Gastrocnemius medialis (tissue), 4 donors: ENCODE results near the gene PLXNA2. TPM values are rescaled to one million over a fixed set of nuclear protein-coding genes. Genes with fewer than 3 reads are reported as not detected.

Experiments used
- ATAC-seq, 2 donors: fragments of 150-250 bp; one replicate each; pipeline ENCODE4 v1.9.1; 2016
- DNase-seq, 2 donors: peaks; one replicate each; pipeline ENCODE4 v3.0.0-alpha.2; 2019
- H3K27ac ChIP-seq, 4 donors: fragments of 200-600 bp; sonication (generic); 1 replicate in 1 of 4; 2 replicates in 3 of 4; pipeline ENCODE4 v1.5.1; 2016 to 2018; ENCODE audit warnings: mild to moderate bottlenecking in 2 of 4, moderate library complexity in 1 of 4
- H3K27me3 ChIP-seq, 3 donors: fragments of 200-600 bp; sonication (generic) in 2 of 3; 1 replicate in 1 of 3; 2 replicates in 2 of 3; pipeline versions ENCODE4 v1.5.1 to v1.6.0; 2016 to 2019; ENCODE audit warnings: mild to moderate bottlenecking in 1 of 3, moderate library complexity in 1 of 3
- H3K36me3 ChIP-seq, 2 donors: fragments of 200-600 bp; sonication (generic) in 1 of 2; one replicate each; pipeline ENCODE4 v1.5.1; 2017 to 2018
- H3K4me1 ChIP-seq, 2 donors: fragments of 200-600 bp; sonication (generic) in 1 of 2; one replicate each; pipeline ENCODE4 v1.5.1; 2016 to 2017; ENCODE audit warnings: mild to moderate bottlenecking in 2 of 2
- H3K4me3 ChIP-seq, 4 donors: fragments of 200-600 bp; sonication (generic) in 3 of 4; 1 replicate in 1 of 4; 2 replicates in 3 of 4; pipeline ENCODE4 v1.5.1; 2016 to 2019; ENCODE audit warnings: mild to moderate bottlenecking in 2 of 4
- H3K9me3 ChIP-seq, 3 donors: fragments of 200-600 bp; sonication (generic) in 2 of 3; 1 replicate in 1 of 3; 2 replicates in 2 of 3; pipeline ENCODE4 v1.5.1; 2016 to 2019
- POLR2A ChIP-seq, 2 donors: fragments of 450-650 bp; IDR thresholded peaks; one replicate each; pipeline ENCODE4 v1.6.1; 2017; ENCODE audit warnings: antibody characterized with exemption in 2 of 2, mild to moderate bottlenecking in 2 of 2, moderate library complexity in 2 of 2
- in situ Hi-C, 4 donors: fragments of 200-750 bp; cut with MboI; loops; one replicate each; pipeline versions ENCODE4 v1.15.0 to v1.8.0; 2017; ENCODE audit warnings: low sequenced_read_pairs in 4 of 4
- intact Hi-C: fragments of 100-400 bp; cut with DNase I; formaldehyde crosslinking; loops from one replicate; pipeline ENCODE4 v1.15.1; 2023; ENCODE audit warnings: low total_unique reads
- total RNA-seq, 4 donors: library from RNA; depleted of rRNA; stranded (reverse); fragments of >200 nt; gene quantifications; one replicate each; pipeline versions ENCODE4 v1.1.0 to v1.2.3, GENCODE V29; 2016
- TF ChIP-seq, protein P1 (sequence below), 5 experiments: fragments of 450-650 bp in 3 of 5; fragments of 200-600 bp in 2 of 5; sonication (generic) in 2 of 5; IDR thresholded peaks in 4 of 5; conservative IDR thresholded peaks in 1 of 5; 1 replicate in 4 of 5; 2 replicates in 1 of 5; pipeline ENCODE4 v1.5.1; 2016 to 2019; ENCODE audit warnings: antibody characterized with exemption in 5 of 5, mild to moderate bottlenecking in 3 of 5, moderate library complexity in 3 of 5

The PLXNA2 gene
- total RNA-seq, 4 donors from 2014 or later: 12.4 to 20.0 (median 16.2) TPM

DNA sequence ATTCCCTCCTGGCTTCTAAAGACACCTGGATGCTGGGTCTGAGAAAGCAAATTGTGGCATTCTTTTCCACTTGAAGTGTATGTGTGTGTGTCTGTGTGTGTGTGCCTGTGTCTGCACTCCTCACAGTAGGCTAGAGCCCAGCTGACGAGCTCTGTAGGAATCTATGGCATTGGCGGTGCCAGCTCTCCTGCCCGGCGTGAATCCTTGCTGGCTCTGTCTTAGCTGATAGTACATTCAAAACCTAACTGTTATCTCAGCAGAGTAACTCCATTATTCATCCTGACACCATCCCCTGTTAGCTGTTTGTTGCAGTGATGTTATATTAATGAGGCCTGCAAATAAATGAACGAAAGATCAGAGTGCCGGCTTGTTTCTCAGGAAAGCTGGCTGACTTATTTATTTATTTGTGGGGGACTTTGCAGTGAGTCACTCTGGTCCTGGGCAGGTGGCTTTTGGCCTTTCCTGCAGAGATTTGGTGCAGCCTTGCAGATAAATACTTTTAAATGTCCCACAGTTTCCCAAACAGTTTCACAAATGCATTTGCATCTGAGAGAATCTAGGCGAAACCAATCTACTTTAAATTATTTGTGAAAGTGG lies 172.7 kb downstream of the PLXNA2 start:
- Histone ChIP-seq H3K36me3 (peaks cover 0 to 48% of the 10 kb centered on the region in 2 donors), H3K4me1 (no peaks in the 10 kb centered on the region), H3K9me3 (no peaks in the 10 kb centered on the region), H3K27ac (no peak overlapping the region), H3K4me3 (no peak overlapping the region), H3K27me3 (no peaks in the 10 kb centered on the region)
- TF ChIP-seq POLR2A (IDR thresholded peaks at IDR 0.05): no peak
- TF ChIP-seq, protein P1, sequence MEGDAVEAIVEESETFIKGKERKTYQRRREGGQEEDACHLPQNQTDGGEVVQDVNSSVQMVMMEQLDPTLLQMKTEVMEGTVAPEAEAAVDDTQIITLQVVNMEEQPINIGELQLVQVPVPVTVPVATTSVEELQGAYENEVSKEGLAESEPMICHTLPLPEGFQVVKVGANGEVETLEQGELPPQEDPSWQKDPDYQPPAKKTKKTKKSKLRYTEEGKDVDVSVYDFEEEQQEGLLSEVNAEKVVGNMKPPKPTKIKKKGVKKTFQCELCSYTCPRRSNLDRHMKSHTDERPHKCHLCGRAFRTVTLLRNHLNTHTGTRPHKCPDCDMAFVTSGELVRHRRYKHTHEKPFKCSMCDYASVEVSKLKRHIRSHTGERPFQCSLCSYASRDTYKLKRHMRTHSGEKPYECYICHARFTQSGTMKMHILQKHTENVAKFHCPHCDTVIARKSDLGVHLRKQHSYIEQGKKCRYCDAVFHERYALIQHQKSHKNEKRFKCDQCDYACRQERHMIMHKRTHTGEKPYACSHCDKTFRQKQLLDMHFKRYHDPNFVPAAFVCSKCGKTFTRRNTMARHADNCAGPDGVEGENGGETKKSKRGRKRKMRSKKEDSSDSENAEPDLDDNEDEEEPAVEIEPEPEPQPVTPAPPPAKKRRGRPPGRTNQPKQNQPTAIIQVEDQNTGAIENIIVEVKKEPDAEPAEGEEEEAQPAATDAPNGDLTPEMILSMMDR (IDR thresholded peaks at IDR 0.05 in 4 of 5, conservative IDR thresholded peaks at IDR 0.05 in 1 of 5): no peak
- no peak for DNase-seq
- in situ Hi-C loops: no loop called here
- ATAC-seq: no peak
- intact Hi-C loops: no loop called here

DNA sequence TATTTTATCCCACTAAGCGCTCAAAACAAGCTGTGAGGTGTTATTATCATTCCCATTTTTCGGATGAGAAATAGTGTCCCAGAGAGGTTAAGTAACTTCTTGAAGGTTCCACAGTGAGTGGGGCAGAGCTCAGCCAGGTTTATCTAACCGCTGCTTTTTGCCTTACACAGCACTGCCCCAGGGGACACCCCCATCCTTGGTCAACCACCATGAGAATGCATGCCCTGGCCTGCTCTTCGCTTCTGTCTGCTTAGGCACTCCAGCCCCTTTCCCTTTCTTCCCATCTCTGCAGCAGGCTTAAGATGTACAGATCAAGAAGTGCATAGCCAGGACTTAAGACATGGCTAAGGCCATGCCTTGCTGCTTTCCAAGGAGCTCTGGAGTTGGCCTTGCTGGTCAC lies 174.3 kb downstream of the PLXNA2 start:
- no peaks in the 10 kb centered on the region for H3K9me3 ChIP-seq
- in situ Hi-C loops (no loop called here), intact Hi-C loops (no loop called here)
- DNase-seq (no peak), ATAC-seq (no peak)
- H3K27me3 ChIP-seq: no peaks in the 10 kb centered on the region
- no peak overlapping the region for H3K4me3 ChIP-seq
- H3K36me3 ChIP-seq: peaks cover 0 to 51% of the 10 kb centered on the region in 2 donors
- no peak overlapping the region for H3K27ac ChIP-seq
- TF ChIP-seq, protein P1 (IDR thresholded peaks at IDR 0.05 in 4 of 5, conservative IDR thresholded peaks at IDR 0.05 in 1 of 5): no peak
- TF ChIP-seq POLR2A (IDR thresholded peaks at IDR 0.05): no peak
- no peaks in the 10 kb centered on the region for H3K4me1 ChIP-seq

DNA sequence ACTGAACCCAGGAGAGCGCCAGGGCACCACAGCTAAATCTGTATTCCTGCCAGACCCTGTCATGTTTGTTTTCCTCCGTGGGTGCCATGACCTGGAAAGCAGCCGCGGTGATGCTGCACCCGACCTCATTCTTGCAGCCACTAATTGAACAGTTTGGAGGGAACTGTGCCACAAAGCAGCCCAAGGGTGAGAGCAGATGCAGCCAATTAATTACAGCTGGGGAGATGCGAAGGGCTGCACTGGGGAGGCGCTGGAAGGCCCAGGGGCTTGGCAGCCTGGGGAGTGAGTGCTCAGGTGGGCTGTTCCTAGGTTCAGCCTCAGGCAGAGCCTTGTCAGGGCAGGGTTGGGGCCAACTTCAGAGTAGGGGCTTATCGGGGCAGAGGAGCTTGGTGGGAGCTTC lies 174.9 kb downstream of the PLXNA2 start:
- DNase-seq (no peak), ATAC-seq (no peak)
- Histone ChIP-seq H3K27ac (no peak overlapping the region), H3K4me3 (no peak overlapping the region), H3K36me3 (peaks cover 0 to 51% of the 10 kb centered on the region in 2 donors), H3K9me3 (no peaks in the 10 kb centered on the region), H3K4me1 (no peaks in the 10 kb centered on the region), H3K27me3 (no peaks in the 10 kb centered on the region)
- in situ Hi-C loops (no loop called here), intact Hi-C loops (no loop called here)
- TF ChIP-seq, protein P1 (IDR thresholded peaks at IDR 0.05 in 4 of 5, conservative IDR thresholded peaks at IDR 0.05 in 1 of 5): no peak
- no peak for TF ChIP-seq POLR2A (IDR thresholded peaks at IDR 0.05)

DNA sequence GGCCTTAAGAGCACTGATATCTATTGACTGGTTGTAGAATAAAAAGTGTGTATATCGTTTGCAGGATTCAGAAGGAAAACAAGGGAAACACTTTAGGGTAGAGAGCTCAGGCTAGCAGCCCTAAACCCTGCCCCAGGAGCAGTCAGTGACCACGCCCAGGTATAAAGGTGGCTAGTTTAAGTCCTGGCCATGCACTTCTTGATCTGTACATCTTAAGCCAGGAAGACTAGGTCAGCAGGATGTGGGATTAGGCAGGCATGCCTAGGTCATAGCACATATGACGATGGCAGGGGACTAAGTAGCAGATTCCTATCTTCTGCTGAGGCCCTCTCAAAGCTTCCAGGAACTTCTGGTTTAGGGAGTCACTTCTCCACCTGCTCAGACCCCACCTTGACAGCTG lies 175.3 kb downstream of the PLXNA2 start:
- Histone ChIP-seq H3K36me3 (peaks cover 0 to 48% of the 10 kb centered on the region in 2 donors), H3K4me1 (peaks cover 0 to 3% of the 10 kb centered on the region in 2 donors), H3K27me3 (no peaks in the 10 kb centered on the region), H3K4me3 (no peak overlapping the region), H3K27ac (no peak overlapping the region), H3K9me3 (no peaks in the 10 kb centered on the region)
- in situ Hi-C loops: no loop called here
- no peak for ATAC-seq
- no peak for DNase-seq
- intact Hi-C loops: no loop called here
- TF ChIP-seq POLR2A (IDR thresholded peaks at IDR 0.05): no peak
- TF ChIP-seq, protein P1 (IDR thresholded peaks at IDR 0.05 in 4 of 5, conservative IDR thresholded peaks at IDR 0.05 in 1 of 5): no peak

DNA sequence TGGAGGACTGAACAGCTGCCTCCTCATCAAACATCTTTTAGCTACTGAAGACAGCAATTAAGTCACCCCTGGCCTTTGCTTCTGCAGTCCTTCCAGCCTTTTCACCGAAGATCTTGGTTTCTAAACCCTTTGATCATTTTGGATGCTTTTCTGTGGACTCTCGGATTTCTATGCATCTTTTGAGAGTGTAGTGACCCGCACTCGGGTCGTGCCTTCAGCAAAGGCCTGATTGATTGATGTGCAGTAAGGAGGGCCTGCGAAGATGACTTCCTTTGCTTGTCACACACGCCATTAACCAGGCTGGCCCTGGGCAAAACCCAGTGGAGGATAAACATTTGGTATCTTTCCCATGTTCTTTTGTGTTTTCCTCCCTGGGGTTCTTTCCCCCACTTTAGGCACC lies 175.8 kb downstream of the PLXNA2 start:
- no peak overlapping the region for H3K4me3 ChIP-seq
- intact Hi-C loops: no loop called here
- no peak for TF ChIP-seq POLR2A (IDR thresholded peaks at IDR 0.05)
- TF ChIP-seq, protein P1 (IDR thresholded peaks at IDR 0.05 in 4 of 5, conservative IDR thresholded peaks at IDR 0.05 in 1 of 5): no peak
- H3K9me3 ChIP-seq: no peaks in the 10 kb centered on the region
- no peak for DNase-seq
- no peak for ATAC-seq
- peaks cover 0 to 5% of the 10 kb centered on the region in 2 donors for H3K4me1 ChIP-seq
- H3K27ac ChIP-seq: no peak overlapping the region
- no peaks in the 10 kb centered on the region for H3K27me3 ChIP-seq
- peaks cover 0 to 44% of the 10 kb centered on the region in 2 donors for H3K36me3 ChIP-seq
- in situ Hi-C loops: no loop called here
